LNCAP (cell line): ENCODE measurements around the gene CLSTN1.

Experiments used
- TF ChIP-seq, protein P1 (sequence below): fragments of 450-650 bp; IDR thresholded peaks from 2 replicates; pipeline ENCODE4 v1.5.1; 2017; ENCODE audit warnings: mild to moderate bottlenecking

Gene CLSTN1

DNA sequence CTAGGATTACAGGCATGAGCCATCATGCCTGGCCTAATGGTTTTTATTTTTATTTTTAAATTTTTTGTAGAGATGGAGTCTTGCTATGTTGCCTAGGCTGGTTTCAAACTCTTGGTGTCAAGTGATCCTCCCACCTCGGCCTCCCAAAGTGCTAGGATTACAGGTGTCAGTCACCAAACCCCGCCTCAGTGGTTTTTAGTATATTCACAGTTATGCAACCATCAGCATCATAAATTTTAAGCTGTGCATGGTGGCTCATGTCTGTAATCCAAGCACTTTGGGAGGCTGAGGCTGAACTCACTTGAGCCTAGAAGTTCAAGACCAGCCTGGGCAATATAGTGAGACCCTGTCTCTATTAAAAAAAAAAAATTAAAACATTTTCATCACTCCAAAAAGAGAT lies 143.7 kb downstream of the CLSTN1 start:
- TF ChIP-seq, protein P1, sequence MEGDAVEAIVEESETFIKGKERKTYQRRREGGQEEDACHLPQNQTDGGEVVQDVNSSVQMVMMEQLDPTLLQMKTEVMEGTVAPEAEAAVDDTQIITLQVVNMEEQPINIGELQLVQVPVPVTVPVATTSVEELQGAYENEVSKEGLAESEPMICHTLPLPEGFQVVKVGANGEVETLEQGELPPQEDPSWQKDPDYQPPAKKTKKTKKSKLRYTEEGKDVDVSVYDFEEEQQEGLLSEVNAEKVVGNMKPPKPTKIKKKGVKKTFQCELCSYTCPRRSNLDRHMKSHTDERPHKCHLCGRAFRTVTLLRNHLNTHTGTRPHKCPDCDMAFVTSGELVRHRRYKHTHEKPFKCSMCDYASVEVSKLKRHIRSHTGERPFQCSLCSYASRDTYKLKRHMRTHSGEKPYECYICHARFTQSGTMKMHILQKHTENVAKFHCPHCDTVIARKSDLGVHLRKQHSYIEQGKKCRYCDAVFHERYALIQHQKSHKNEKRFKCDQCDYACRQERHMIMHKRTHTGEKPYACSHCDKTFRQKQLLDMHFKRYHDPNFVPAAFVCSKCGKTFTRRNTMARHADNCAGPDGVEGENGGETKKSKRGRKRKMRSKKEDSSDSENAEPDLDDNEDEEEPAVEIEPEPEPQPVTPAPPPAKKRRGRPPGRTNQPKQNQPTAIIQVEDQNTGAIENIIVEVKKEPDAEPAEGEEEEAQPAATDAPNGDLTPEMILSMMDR = no peak
